Natural killer cell (primary cell): ENCODE data around the gene ASB6. TPM values are rescaled to one million over a fixed set of nuclear protein-coding genes. Genes with fewer than 3 reads are reported as not detected.

ENCODE experiments used
- ATAC-seq, 3 donors: fragments of 150-1000 bp in 2 of 3; fragments of 200-7000 bp in 1 of 3; cut with Tn5 transposase; 1 replicate in 1 of 3; 2 replicates in 2 of 3; pipeline ENCODE4 v1.10.0; 2021; ENCODE audit warnings: mild to moderate bottlenecking in 2 of 3, moderate library complexity in 2 of 3
- DNase-seq, 2 donors: peaks; one replicate each; pipeline versions ENCODE4 v3.0.0 to v3.0.0-alpha.2; 2013 to 2021; ENCODE audit warnings: mixed read lengths in 1 of 2
- H3K27ac ChIP-seq: one replicate; pipeline ENCODE4 v1.5.1; 2013; ENCODE audit warnings: mild to moderate bottlenecking, low read length
- H3K27me3 ChIP-seq: one replicate; pipeline ENCODE4 v1.6.1; 2013; ENCODE audit warnings: low read length; ENCODE audit not compliant: control insufficient read depth, insufficient read depth
- H3K36me3 ChIP-seq: one replicate; pipeline ENCODE4 v1.6.1; 2013; ENCODE audit warnings: low read length; ENCODE audit not compliant: control insufficient read depth, insufficient read depth
- H3K4me1 ChIP-seq: one replicate; pipeline ENCODE4 v1.6.1; 2013; ENCODE audit warnings: low read length; ENCODE audit not compliant: control insufficient read depth, insufficient read depth
- H3K4me3 ChIP-seq: one replicate; pipeline ENCODE4 v1.5.1; 2013; ENCODE audit warnings: low read length
- H3K9me3 ChIP-seq: one replicate; pipeline ENCODE4 v1.6.1; 2013; ENCODE audit warnings: low read length; ENCODE audit not compliant: control insufficient read depth, insufficient read depth
- H3K27ac Mint-ChIP-seq, 2 donors: one replicate each; pipeline ENCODE4 v1.8.0; 2022; ENCODE audit warnings: mild to moderate bottlenecking in 2 of 2, mixed read lengths in 2 of 2, moderate library complexity in 1 of 2
- H3K27me3 Mint-ChIP-seq, 2 donors: one replicate each; pipeline ENCODE4 v1.8.0; 2022; ENCODE audit warnings: low read depth in 2 of 2, mixed read lengths in 2 of 2
- H3K36me3 Mint-ChIP-seq: one replicate; pipeline ENCODE4 v1.8.0; 2022; ENCODE audit warnings: mixed read lengths
- H3K4me1 Mint-ChIP-seq, 2 donors: one replicate each; pipeline ENCODE4 v1.8.0; 2022; ENCODE audit warnings: mixed read lengths in 2 of 2
- H3K4me3 Mint-ChIP-seq: one replicate; pipeline ENCODE4 v1.8.0; 2022; ENCODE audit warnings: mild to moderate bottlenecking, moderate library complexity, mixed read lengths
- H3K9me3 Mint-ChIP-seq, 2 donors: one replicate each; pipeline ENCODE4 v1.8.0; 2022; ENCODE audit warnings: mixed read lengths in 2 of 2
- CTCF ChIP-seq: fragments of 200-600 bp; IDR thresholded peaks from one replicate; pipeline ENCODE4 v1.8.0; 2022; ENCODE audit warnings: antibody characterized with exemption
- WGBS: methylation state at CpG from one replicate; pipeline ENCODE4 v1.1.7; 2013; ENCODE audit warnings: missing lambda C conversion rate; ENCODE audit not compliant: insufficient coverage; 5-methylcytosine and 5-hydroxymethylcytosine counted together
- intact Hi-C: fragments of 100-400 bp; cut with micrococcal nuclease; formaldehyde crosslinking; loops from one replicate; pipeline ENCODE4 v1.14.2; 2022
- total RNA-seq, 4 donors: library from RNA; stranded (reverse); fragments of 120-200 nt in 1 of 4; gene quantifications; one replicate each; pipeline versions ENCODE4 v1.2.3 to v1.2.4, GENCODE V29; 2013 to 2022

The ASB6 gene
- total RNA-seq, 3 donors from 2014 or later (not counting 1 experiment from before 2014, with no cell fraction given) = 21.9 to 35.4 (median 32.4) TPM

DNA sequence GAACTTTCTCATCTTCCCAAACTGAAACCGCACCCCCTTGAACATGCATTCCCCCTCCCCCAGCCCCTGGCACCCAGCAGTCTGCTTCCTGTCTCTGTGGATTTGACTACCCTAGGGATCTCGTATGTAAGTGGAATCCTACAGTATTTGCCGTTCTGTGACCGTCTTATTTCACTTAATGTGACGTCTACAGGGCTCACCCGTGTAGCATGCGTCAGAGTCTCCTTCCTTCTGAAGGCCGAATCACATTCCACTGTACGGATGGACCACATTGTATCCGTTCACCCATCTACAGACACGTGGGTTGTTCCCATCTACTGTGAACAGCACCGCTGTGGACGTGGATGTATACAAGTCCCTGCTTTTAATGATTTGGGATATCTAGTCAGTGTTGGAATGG is 28.0 kb upstream of the ASB6 start:
- Mint-ChIP-seq H3K4me1 (peaks cover 0 to 4% of the 10 kb centered on the region in 2 donors), H3K27ac (no peak overlapping the region)
- ATAC-seq = no peak

GRCh38 chr9:129669141-129669718 is 27.3 kb upstream of the ASB6 start:
- Histone ChIP-seq H3K27me3 (peaks cover 4% of the 10 kb centered on the region), H3K4me3 (no peak overlapping the region), H3K9me3 (no peaks in the 10 kb centered on the region), H3K36me3 (no peaks in the 10 kb centered on the region), H3K27ac (no peak overlapping the region), H3K4me1 (peaks cover 10% of the 10 kb centered on the region)
- H3K4me1 Mint-ChIP-seq = peaks cover 0 to 8% of the 10 kb centered on the region in 2 donors
- H3K4me3 Mint-ChIP-seq = no peak overlapping the region
- WGBS = 50% methylated on average over 17 of the region's 17 CpGs
- H3K9me3 Mint-ChIP-seq = no peaks in the 10 kb centered on the region
- ATAC-seq (no peak), DNase-seq (no peak)
- intact Hi-C loops = no loop called here
- TF ChIP-seq CTCF = no peak
- peaks cover 7 to 18% of the 10 kb centered on the region in 2 donors for H3K27me3 Mint-ChIP-seq
- H3K36me3 Mint-ChIP-seq = no peaks in the 10 kb centered on the region
- H3K27ac Mint-ChIP-seq = no peak overlapping the region

More for the DNA sequence above, 28.0 kb upstream of the ASB6 start:
- Histone ChIP-seq H3K27me3 (peaks cover 2% of the 10 kb centered on the region), H3K9me3 (no peaks in the 10 kb centered on the region), H3K36me3 (no peaks in the 10 kb centered on the region), H3K4me1 (peaks cover 10% of the 10 kb centered on the region), H3K4me3 (no peak overlapping the region), H3K27ac (no peak overlapping the region)
- Mint-ChIP-seq H3K36me3 (no peaks in the 10 kb centered on the region), H3K4me3 (no peak overlapping the region), H3K9me3 (no peaks in the 10 kb centered on the region), H3K27me3 (peaks cover 7 to 14% of the 10 kb centered on the region in 2 donors)
- intact Hi-C loops = no loop called here
- WGBS = 89% methylated on average over 13 of the region's 13 CpGs
- no peak for TF ChIP-seq CTCF
- no peak for DNase-seq

- DNase-seq (no peak), ATAC-seq (no peak)
- Mint-ChIP-seq H3K27ac (no peak overlapping the region), H3K4me3 (no peak overlapping the region), H3K36me3 (no peaks in the 10 kb centered on the region), H3K4me1 (peaks cover 0 to 8% of the 10 kb centered on the region in 2 donors), H3K27me3 (peaks cover 7 to 17% of the 10 kb centered on the region in 2 donors), H3K9me3 (no peaks in the 10 kb centered on the region)
- no peak overlapping the region for H3K4me3 ChIP-seq
- H3K36me3 ChIP-seq = no peaks in the 10 kb centered on the region
- no peak for TF ChIP-seq CTCF
- no peaks in the 10 kb centered on the region for H3K9me3 ChIP-seq
- H3K4me1 ChIP-seq = peaks cover 10% of the 10 kb centered on the region
- H3K27ac ChIP-seq = no peak overlapping the region
- intact Hi-C loops = no loop called here
- peaks cover 6% of the 10 kb centered on the region for H3K27me3 ChIP-seq
- 95% methylated on average over 9 of the region's 9 CpGs for WGBS
Observed at GRCh38 chr9:129667850-129668249, 25.9 kb upstream of the ASB6 start.

GRCh38 chr9:129667378-129667777 is 25.4 kb upstream of the ASB6 start:
- no peak for DNase-seq
- WGBS = 87% methylated on average over 11 of the region's 11 CpGs
- no peaks in the 10 kb centered on the region for H3K9me3 ChIP-seq
- Mint-ChIP-seq H3K4me3 (no peak overlapping the region), H3K36me3 (no peaks in the 10 kb centered on the region), H3K27me3 (peaks cover 7 to 15% of the 10 kb centered on the region in 2 donors), H3K9me3 (no peaks in the 10 kb centered on the region), H3K27ac (no peak overlapping the region), H3K4me1 (peaks cover 0 to 8% of the 10 kb centered on the region in 2 donors)
- no peaks in the 10 kb centered on the region for H3K36me3 ChIP-seq
- intact Hi-C loops = no loop called here
- no peak overlapping the region for H3K4me3 ChIP-seq
- peaks cover 10% of the 10 kb centered on the region for H3K4me1 ChIP-seq
- no peak for TF ChIP-seq CTCF
- no peak for ATAC-seq
- no peak overlapping the region for H3K27ac ChIP-seq
- H3K27me3 ChIP-seq = peaks cover 6% of the 10 kb centered on the region
